HG03039 (cell line): ENCODE results near the gene MBTD1.
"Not testable (repeated sequence)": the region's sequence is repeated elsewhere in the genome, so short reads cannot be mapped to it uniquely, and the experiment has no call there.

Source experiments
- ATAC-seq: cut with Tn5 transposase; IDR thresholded peaks from one replicate; pipeline ENCODE4 v1.9.1; 2021; ENCODE audit warnings: mild to moderate bottlenecking, moderate library complexity; ENCODE audit not compliant: unreplicated experiment

The MBTD1 gene

DNA sequence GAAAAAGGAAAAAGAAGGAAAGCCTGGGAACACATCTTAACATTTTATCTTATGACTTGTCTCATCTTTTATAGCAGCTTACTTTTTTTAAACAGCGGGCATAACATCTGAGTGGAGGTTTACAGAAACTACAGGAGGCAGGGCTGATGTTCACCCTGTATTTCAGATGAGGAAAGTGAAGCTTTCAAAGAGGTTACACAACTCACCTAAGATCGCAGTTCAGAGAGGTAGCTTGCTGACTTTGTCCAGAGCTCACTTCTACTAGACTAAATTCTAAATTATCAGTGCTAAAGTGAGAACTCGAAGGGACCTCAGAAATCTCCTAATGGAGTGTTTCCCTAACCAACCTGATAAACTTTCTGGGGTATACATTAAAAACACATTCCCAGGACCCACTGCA, 3.7 kb downstream of the MBTD1 start:
- ATAC-seq = no peak

DNA sequence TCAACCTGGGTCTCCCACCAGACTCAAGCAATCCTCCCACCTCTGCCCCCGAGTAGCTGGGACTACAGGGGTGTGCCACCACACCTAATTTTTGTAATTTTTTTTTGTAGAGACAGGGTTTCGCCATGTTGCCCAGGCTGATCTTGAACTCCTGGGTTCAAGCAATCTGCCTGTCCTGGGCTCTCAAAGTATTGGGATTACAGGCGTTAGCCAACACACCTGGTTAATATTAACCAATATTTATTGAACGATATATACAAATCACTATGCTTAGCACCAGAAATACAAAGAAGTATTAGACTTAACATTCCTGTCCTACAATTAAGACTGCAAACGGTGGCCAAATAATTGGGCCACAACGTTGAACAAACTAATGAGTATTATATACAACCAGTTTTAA, 4.2 kb downstream of the MBTD1 start:
- no peak for ATAC-seq

DNA sequence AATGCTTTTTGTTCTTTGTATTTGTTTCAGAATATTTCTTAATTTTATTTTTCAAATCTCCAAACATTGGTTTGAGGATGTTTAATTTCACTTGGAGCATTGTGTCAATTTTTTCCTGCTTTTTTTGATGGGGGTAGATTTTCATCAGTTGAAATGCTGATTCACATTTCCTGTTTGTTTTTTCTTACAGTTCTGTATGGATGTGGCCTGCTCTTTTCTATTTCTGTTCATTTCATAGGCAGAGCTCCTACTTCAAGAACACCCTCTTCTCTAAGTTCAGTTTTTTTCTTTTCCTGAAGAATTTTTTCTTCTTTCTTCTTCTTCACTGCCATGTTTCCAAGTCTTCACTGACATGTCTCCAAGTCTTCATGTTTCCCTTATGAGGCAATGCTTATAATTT, 8.8 kb downstream of the MBTD1 start:
- ATAC-seq = no peak

DNA sequence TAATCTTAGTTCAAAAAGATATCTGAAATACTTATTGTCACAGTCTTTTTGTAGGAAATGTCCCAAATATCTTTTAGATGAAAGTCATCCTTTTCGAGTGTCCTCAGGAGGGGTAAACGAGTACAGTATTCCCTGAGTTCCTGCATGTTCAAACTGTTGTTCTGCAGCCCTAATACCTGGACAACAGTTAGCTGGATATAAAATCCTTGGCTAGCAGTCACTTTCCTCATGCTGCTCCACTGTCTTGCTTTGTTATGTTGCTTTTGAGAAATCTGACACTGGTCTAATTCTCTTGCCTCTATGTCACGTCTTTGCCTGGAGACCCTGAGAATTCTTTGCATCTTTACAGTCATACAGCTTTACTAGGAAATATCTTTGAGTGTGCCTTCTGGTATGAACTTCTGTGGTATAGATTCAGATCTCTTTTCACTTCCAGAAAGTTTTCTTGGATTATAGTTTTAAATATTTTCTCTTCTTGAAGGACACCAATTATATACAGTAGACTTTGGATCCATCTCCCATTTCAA, 9.5 kb downstream of the MBTD1 start:
- ATAC-seq = no peak

DNA sequence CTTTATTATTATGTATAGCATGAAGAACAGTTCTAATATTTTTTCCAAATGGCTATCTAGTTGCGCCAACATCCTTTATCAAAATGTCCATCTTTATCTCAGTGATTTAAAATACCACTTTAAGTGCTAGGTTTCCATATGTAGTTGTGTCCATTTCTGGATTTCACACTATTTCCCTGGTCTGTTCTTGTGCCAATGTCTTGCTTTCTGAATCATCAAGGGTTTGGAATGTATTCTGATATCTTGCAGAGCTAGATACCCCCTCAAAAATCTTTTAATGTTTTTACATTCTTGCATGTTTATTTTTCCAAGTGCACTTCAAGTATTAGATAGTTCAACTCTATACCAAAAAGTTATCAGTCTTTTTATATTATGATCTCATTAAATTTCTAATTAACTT, 14.3 kb downstream of the MBTD1 start:
- no peak for ATAC-seq

DNA sequence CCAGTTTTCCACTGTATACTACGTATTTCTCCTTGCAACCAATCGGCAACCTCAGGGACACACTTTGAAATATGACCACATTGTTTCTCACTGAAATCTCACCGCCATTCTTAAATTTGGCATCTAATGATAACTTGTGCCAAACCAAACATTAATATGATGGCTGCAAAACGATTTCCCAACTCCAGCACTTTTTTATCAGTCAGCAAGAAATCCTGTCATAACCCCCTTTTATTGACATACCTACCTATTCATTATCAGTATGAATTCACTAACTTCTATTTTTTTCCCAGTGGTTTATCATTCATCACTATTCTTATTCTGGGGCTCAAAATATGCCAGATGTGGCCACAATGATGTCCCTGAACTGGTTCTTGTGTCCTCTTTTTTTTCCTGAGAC, 15.8 kb downstream of the MBTD1 start:
- ATAC-seq = no peak

DNA sequence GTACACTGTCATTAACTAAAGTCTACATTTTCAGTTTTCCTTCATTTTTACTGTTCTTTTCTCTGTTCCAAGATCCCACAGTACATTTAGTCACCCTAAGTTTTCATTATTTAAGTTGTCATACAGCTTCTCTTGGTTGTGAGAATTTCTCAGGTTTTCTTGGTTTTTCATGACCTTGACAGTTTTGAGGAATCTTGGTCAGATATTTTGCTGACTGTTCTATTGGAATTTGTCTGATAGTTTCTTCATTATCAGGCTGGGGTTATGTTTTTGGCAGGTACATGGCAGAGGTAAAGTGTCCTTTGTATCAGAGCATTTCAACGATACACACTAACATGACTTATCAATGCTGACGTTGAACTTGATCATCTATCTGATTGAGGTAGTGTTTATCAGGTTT, 19.6 kb downstream of the MBTD1 start:
- no peak for ATAC-seq

DNA sequence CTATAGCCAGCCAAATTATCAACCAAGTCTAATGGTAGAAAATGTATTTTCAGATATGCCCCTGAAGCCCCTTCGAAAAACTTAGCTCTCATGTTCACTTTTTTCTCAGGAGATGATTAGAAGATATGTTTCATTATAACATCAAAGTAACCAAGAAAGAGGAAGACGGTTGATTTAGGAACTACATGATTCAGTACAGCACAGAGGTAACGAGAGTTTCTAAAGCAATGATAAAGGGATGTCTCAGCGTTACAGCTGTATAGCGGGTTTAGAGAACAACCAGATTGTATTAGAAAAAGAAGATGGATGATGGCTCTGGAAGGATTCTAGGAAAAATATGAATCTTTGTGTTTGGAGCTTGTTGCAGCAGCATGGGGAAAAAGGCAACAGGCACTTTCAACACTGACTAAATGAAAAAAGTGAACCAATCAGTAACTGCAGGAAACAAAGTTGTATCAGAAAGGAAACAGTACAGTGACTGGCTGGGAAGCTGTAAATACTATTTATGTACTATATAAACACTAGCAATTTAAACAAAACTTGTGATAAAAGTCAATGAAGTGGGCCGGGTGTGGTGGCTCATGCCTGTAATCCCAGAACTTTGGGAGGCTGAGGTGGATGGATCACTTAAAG, 21.5 kb downstream of the MBTD1 start:
- peak; percentile 54 for ATAC-seq

DNA sequence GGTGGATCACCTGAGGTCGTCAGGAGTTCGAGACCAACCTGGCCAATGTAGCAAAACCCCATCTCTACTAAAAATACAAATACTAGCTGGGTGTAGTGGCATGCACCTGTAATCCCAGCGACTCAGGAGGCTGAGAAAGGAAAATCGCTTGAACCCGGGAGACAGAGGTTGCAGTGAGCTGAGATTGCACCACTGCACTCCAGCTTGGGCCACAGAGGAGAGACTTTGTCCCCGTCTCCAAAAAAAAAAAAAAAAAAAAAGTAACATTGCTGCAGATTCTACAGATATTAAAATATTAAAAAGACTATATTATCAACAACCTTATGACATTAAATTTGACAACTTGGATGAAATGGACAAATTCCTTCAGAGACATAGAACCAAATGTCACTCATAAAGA, 25.7 kb downstream of the MBTD1 start:
- no peak for ATAC-seq

DNA sequence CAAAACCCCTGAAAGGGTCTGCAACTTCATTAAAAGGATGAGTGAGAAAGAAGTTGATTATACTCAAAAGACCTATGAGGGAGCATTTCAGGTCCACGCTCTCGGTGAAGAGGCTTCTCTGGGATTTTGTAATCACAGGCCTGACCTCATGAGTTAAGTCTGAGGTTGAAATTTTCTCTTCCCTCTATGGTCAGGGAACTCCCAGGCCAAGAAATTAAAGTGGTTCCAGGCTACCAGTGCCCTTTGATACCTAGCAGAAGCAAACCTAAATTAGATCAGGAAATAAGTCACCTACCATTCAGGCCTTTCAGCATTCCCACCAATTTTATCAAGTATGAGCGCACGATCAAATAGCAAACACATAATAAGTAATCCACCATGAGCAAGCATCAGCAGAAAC, 27.9 kb downstream of the MBTD1 start:
- no peak for ATAC-seq

DNA sequence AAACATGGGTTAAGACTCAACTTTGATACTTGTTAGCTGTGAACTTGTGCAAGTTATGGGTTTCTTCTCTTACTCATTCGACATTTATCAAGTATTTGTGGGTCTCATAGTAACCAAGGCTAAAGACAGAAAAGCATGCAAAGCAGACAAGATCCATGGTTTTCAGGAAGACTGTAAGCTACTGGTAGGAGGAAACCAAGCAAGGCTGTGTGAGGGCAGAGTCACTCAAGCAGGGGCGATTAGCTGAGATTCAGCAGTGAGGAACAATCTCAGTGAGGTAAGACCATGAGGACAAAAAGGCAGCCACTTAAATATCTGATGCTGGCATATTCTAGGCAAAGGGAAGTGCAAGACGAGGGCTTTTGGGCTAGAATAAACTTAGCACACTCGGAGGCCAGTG, 29.5 kb downstream of the MBTD1 start:
- no peak for ATAC-seq

DNA sequence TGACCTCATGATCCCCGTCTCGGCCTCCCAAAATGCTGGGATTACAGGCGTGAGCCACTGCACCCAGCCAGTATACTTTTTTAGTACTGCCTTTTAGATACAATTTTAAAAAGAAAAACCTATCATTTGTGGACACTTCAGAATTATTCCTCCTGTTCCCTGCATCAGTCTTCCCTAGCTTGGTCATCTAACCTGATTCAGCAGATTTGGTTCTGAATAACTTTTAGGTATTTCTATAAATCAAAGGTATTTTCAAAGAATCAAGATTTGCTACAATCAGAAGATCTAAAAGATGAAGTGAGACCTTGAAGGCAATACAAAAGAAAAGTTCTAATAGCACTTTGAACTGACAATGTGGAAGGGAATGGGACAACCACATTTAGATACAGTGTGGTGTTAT, 30.0 kb downstream of the MBTD1 start:
- ATAC-seq = no peak

DNA sequence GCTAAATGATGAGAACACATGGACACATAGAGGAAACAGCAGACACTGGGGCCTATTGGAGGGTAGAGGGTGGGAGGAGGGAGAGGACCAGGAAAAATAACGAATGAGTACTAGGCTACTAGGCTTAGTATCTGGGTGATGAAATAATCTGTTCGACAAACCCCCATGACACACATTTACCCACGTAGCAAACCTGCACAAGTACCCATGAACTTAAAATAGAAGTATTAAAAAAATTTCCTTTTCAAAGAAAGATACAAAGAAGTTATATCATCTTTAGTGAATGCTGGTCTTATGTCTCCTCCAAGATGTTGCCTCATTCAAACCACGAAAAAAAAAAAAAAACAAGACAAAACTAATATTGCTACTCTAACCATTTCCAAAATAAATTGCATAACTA, 31.7 kb downstream of the MBTD1 start:
- ATAC-seq = no peak

DNA sequence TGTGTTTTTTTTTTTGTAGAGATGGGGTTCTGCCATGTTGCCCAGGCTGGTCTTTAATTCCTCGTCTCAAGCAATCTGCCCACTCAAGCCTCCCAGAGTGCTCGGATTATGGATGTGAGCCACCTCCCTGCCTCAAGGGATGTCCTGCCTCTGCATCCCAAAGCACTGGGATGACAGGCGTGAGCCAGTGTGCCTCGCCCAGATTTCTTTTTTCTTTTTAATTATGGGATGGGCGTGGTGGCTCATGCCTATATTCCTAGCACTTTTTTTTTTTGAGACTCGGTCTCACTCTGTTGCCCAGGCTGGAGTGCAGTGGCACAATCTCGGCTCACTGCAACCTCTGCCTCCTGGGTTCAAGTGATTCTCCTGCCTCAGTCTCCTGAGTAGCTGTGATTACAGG, 34.3 kb downstream of the MBTD1 start:
- not testable (repeated sequence) for ATAC-seq

DNA sequence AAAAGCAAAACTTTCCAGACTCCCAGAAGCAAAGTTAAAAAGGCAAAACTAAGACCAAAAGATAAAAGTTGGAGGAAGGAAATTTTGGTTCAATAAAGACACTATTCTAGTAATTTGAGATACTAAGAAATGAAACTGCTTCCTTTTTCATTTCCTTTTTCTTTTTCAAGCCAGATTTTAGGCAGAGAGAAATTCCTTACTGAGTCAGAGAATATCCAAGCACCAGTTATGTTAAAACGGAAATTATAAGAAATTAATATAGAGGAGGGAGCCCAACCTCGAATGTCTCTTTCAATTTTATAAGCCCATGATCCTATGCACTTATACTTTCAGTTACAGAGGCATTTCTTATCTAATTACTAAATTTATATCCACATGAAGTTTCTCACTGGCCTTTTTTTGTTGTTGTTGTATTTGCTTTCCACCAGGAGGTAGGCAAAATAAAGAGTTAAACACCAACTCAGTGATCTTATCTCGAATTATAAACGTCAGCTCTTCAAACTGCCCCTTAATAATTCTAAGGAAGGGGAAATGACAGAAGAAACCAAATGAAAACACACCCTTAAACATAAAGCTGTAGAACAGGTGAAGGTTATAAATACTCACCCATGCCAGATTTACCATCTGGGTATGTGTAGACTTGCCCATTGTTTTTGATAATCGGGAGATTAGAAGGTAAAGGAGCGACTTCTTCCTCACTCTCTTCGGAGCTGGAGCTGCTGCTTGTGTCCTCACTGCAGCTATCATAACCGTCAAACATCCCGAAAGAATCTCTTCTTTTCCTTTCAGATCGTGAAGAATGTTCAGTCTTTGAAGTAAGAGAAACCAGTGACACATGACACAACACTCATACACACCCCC, 35.2 kb downstream of the MBTD1 start:
- ATAC-seq = no peak

DNA sequence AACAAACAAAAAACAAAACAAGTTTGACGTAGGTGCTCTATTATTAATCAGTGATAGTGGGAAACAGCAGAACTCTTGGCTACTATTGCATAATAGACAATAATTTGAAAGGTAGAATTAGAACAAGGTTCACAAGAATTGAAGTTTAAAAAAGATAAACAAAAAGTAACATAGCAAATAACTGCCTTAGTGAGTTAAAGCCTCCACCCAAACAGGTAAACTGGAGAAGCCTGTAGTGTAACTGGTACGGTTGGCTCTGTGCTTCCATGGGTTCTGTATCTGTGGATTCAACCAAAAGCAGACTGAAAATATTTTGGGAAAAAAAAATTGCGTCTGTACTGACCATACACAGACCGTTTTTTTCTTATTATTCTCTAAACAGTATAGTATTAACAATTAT, 38.5 kb downstream of the MBTD1 start:
- no peak for ATAC-seq

DNA sequence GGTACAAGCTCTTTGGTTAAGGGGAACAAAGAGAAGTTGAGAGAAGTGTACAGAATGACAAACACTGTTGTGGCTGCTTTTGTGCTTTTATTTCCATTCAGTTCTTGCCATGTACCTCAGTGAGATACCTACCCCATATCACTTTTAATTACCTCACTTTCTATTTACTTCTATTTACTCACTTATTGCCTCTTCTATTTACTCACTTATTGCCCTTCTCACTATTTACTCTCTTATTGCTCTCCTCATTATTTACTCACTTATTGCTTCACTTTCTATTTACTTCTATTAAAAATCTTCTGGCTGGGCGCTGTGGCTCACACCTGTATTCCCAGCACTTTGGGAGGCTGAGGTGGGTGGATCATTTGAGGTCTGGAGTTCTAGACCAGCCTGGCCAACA, 41.9 kb downstream of the MBTD1 start:
- no peak for ATAC-seq

DNA sequence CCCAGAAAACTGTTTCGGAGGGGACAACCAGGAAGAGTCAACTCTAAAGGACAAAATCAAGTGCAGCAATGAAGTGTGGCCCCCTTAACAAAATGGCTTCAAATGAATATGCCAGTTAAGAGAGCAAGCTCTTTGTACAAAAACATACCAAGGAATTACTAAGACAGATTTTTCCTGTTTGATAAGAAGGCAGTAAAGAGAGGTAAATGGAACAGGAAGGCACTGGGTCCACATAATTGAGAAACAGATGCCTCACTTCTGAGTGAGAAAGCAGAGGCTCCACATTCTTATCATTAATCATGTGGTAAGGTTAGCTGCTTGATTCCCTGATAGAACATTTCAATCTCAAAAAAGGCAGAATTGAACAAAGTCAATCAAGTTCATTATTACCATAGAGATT, 44.9 kb downstream of the MBTD1 start:
- ATAC-seq = no peak

DNA sequence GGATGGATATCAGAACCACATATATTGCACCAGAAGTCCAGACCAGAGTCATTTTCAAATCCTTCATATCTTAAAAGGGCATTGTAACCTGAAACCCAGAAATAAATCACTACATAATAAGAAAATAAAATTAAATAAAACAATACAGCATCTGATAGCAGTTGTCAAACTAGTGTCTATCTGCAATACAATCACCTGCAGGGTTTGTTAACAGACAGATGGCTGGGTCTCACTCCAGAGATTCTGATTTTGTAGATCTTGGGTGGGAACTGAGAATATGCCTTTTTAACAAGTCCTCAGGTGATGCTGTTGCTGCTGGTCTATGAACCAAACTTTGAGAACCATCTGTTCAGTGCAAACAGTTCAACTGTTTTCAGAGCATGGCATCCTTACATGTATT, 56.0 kb downstream of the MBTD1 start:
- no peak for ATAC-seq

DNA sequence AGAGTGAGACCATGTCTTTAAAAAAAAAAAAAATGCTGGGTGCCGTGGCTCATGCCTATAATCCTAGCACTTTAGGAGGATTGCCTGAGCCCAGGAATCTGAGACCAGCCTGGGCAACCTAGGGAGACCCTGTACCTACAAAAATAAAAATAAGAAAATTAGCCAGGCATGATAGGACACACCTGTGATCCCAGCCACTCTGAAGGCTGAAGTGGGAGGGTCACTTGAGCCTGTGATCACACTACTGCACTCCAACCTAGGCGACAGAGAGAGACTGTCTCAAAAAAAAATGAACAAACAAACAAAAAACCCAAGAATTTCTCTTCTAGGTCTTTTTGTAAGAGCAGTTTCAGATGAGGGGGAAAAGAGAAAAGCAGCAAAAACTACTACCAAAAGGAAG, 59.0 kb downstream of the MBTD1 start:
- no peak for ATAC-seq

DNA sequence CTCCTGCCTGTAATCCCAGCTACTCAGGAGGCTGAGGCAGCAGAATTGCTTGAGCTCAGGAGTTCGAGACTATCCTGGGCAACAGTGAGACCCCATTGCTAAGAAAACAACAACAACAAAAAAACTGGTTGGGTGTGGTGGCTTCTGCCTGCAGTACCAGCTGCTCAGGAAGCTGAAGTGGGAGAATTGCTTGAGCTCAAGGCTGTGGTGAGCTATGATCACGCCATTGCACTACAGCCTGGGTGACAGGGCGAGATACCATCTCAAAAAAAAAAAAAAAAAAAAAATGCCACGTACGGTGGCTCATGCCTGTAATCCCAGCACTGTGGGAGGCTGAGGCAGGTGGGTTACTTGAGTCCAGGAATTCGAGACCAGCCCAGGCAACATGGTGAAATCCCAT, 59.6 kb downstream of the MBTD1 start:
- no peak for ATAC-seq

DNA sequence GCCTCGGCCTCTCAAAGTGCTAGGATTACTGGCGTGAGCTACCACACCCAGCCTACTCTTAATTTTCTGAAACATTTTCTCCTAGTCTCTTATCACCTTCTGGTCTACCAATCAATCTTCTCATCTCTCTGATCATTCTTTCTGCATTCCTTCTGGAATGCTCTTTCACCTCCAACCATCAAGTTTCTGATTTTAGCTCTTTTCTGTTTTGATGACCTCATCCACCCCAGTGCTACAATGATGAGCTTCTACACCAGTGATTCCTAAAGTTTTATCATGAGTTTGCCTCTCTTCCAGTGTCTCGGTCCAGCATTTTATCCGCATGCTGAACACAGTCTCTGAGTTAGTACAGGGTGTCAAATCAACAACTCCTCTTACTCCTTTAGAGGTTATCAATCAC, 62.1 kb downstream of the MBTD1 start:
- ATAC-seq = no peak
